IMR-90 (cell line): ENCODE results near the gene KCNE4. TPM values are rescaled to one million over a fixed set of nuclear protein-coding genes. Genes with fewer than 3 reads are reported as not detected.

Source experiments
- ATAC-seq: fragments of 200-7000 bp; cut with Tn5 transposase; 2 replicates; pipeline ENCODE4 v1.9.1; 2020; ENCODE audit warnings: low read depth, mild to moderate bottlenecking, moderate library complexity
- BruUV-seq: library from RNA; stranded (reverse); fragments of 400-500 nt; replicated peaks from 2 replicates; lab custom pipeline; 2021; lab: Mats Ljungman, UMichigan
- CTCF ChIA-PET: fragments of 300-600 bp; formaldehyde crosslinking; extraction: SDS; loops from one replicate; lab custom pipeline; 2021; ENCODE audit warnings: antibody characterized with exemption; lab: Yijun Ruan, JAX
- POLR2A ChIA-PET: fragments of 300-600 bp; sonication (Branson Sonifier 250); formaldehyde crosslinking; loops from one replicate; lab custom pipeline; 2022; ENCODE audit warnings: antibody characterized with exemption; ENCODE audit not compliant: unreplicated experiment; lab: Charles Lee
- DNase-seq: peaks from one replicate; pipeline ENCODE4 v3.0.0; 2013
- H2AFZ ChIP-seq: replicated peaks from 2 replicates; pipeline ENCODE3; 2013; ENCODE audit warnings: low read length, mild to moderate bottlenecking; ENCODE audit not compliant: poor library complexity
- H2AK5ac ChIP-seq: 2 replicates; pipeline ENCODE4 v1.6.1; 2013; ENCODE audit warnings: low read depth, low read length, inconsistent platforms
- H2AK9ac ChIP-seq: replicated peaks from 2 replicates; pipeline ENCODE3; 2013; ENCODE audit warnings: mild to moderate bottlenecking, low read depth, low read length, moderate library complexity; ENCODE audit not compliant: poor library complexity
- H2BK120ac ChIP-seq: 2 replicates; pipeline ENCODE4 v1.6.1; 2013; ENCODE audit warnings: low read depth, low read length, inconsistent platforms
- H2BK15ac ChIP-seq: 3 replicates; pipeline ENCODE4 v1.6.1; 2013; ENCODE audit warnings: low read depth, low read length, inconsistent platforms
- H2BK20ac ChIP-seq: 2 replicates; pipeline ENCODE4 v1.6.1; 2013; ENCODE audit warnings: low read depth, mild to moderate bottlenecking, inconsistent platforms, low read length, moderate library complexity
- H2BK5ac ChIP-seq: 2 replicates; pipeline ENCODE4 v1.6.1; 2013; ENCODE audit warnings: mild to moderate bottlenecking, low read depth, low read length, inconsistent platforms; ENCODE audit not compliant: poor library complexity, severe bottlenecking
- H3K14ac ChIP-seq: replicated peaks from 2 replicates; pipeline ENCODE4 v1.6.1; 2013; ENCODE audit warnings: low read depth, low read length, inconsistent platforms
- H3K18ac ChIP-seq: 2 replicates; pipeline ENCODE4 v1.6.1; 2013; ENCODE audit warnings: low read depth, low read length, control low read depth
- H3K23ac ChIP-seq: 2 replicates; pipeline ENCODE4 v1.6.1; 2013; ENCODE audit warnings: low read depth, low read length, inconsistent platforms
- H3K27ac ChIP-seq: 2 replicates; pipeline ENCODE4 v1.5.1; 2013; ENCODE audit warnings: mild to moderate bottlenecking, control low read depth, low read length; ENCODE audit not compliant: insufficient read depth
- H3K27me3 ChIP-seq: 2 replicates; pipeline ENCODE4 v1.6.1; 2013; ENCODE audit warnings: low read length; ENCODE audit not compliant: control insufficient read depth, insufficient read depth
- H3K36me3 ChIP-seq: 2 replicates; pipeline ENCODE4 v1.6.1; 2013; ENCODE audit warnings: low read length, mixed read lengths; ENCODE audit not compliant: control insufficient read depth, insufficient read depth
- H3K4ac ChIP-seq: 2 replicates; pipeline ENCODE4 v1.6.1; 2013; ENCODE audit warnings: low read depth, low read length, inconsistent platforms
- H3K4me1 ChIP-seq: 2 replicates; pipeline ENCODE4 v1.6.1; 2013; ENCODE audit warnings: low read length, mixed read lengths; ENCODE audit not compliant: control insufficient read depth, insufficient read depth
- H3K4me2 ChIP-seq: 2 replicates; pipeline ENCODE4 v1.6.1; 2013; ENCODE audit warnings: low read depth, mild to moderate bottlenecking, control low read depth, low read length, moderate library complexity
- H3K4me3 ChIP-seq: 2 replicates; pipeline ENCODE4 v1.5.1; 2013; ENCODE audit warnings: low read depth, mild to moderate bottlenecking, control low read depth, low read length, moderate library complexity; ENCODE audit not compliant: insufficient read depth
- H3K56ac ChIP-seq: 2 replicates; pipeline ENCODE4 v1.6.1; 2013; ENCODE audit warnings: low read length, inconsistent platforms; ENCODE audit not compliant: insufficient read depth; ENCODE audit errors: extremely low read depth
- H3K79me1 ChIP-seq, 2 experiments: 2 replicates each; pipeline ENCODE4 v1.6.1; 2013; ENCODE audit warnings: low read length in 2 of 2, inconsistent platforms in 1 of 2, low read depth in 1 of 2
- H3K9ac ChIP-seq: 2 replicates; pipeline ENCODE4 v1.6.1; 2013; ENCODE audit warnings: low read depth, low read length, control low read depth
- H3K9me1 ChIP-seq: 2 replicates; pipeline ENCODE4 v1.6.1; 2013; ENCODE audit warnings: low read length, inconsistent platforms; ENCODE audit not compliant: insufficient read depth
- H3K9me3 ChIP-seq: 2 replicates; pipeline ENCODE4 v1.6.1; 2013; ENCODE audit warnings: low read length; ENCODE audit not compliant: control insufficient read depth, insufficient read depth
- H4K20me1 ChIP-seq: 2 replicates; pipeline ENCODE4 v1.6.1; 2013; ENCODE audit warnings: low read length, inconsistent platforms; ENCODE audit not compliant: insufficient read depth
- H4K5ac ChIP-seq: 2 replicates; pipeline ENCODE4 v1.6.1; 2013; ENCODE audit warnings: mild to moderate bottlenecking, low read depth, low read length, control low read depth
- H4K8ac ChIP-seq, 2 experiments: 2 replicates each; pipeline ENCODE4 v1.6.1; 2013; ENCODE audit warnings: low read depth in 2 of 2, low read length in 2 of 2, control low read depth in 1 of 2, inconsistent platforms in 1 of 2
- H4K91ac ChIP-seq: 2 replicates; pipeline ENCODE4 v1.6.1; 2013; ENCODE audit warnings: low read depth, low read length, inconsistent platforms; ENCODE audit not compliant: insufficient read depth
- FOS ChIP-seq: fragments of 150-350 bp; IDR thresholded peaks from 2 replicates; pipeline ENCODE4 v1.6.1; 2016; ENCODE audit warnings: low read depth, low read length
- MAZ ChIP-seq: IDR thresholded peaks from 2 replicates; pipeline ENCODE4 v1.6.1; 2012; ENCODE audit warnings: low read depth, mild to moderate bottlenecking, low read length, improper control_type of control experiment, moderate library complexity, borderline replicate concordance
- dilution Hi-C: fragments of 300-500 bp; cut with HindIII; formaldehyde crosslinking; loops from one replicate; pipeline ENCODE4 v1.14.3; 2018; ENCODE audit warnings: low sequenced_read_pairs; ENCODE audit not compliant: unreplicated experiment
- in situ Hi-C: fragments of 300-500 bp; cut with MboI; formaldehyde crosslinking; loops from 3 replicates; pipeline ENCODE4 v1.14.3; 2019; ENCODE audit warnings: low sequenced_read_pairs, inconsistent platforms, mixed read lengths
- intact Hi-C: fragments of 100-400 bp; cut with micrococcal nuclease; formaldehyde crosslinking; loops from 2 replicates; pipeline ENCODE4 v1.10.0; 2022
- polyA plus RNA-seq, 3 experiments: library from polyadenylated mRNA; depleted of rRNA; stranded (reverse); fragments of >200 nt; gene quantifications; 2 replicates each; pipeline ENCODE4 v1.2.3, GENCODE V29; 2012; ENCODE audit warnings: low replicate concordance in 1 of 3
- total RNA-seq: library from RNA; depleted of rRNA; stranded (reverse); fragments of >200 nt; gene quantifications from 2 replicates; pipeline ENCODE4 v1.2.3, GENCODE V29; 2012

Gene KCNE4
- total and polyA plus RNA-seq, 2 of the 4 experiments (the other 2 are of a cell fraction): 6.6 to 6.8 TPM

GRCh38 chr2:223034221-223034975 is 17.6 kb upstream of the KCNE4 start:
- no peak overlapping the region for H3K4ac ChIP-seq
- H4K91ac ChIP-seq: peak overlapping the region; percentile 90; the same call in 1 of the 2 replicates
- no peak overlapping the region; the same call in 1 of the 2 replicates for H3K4me2 ChIP-seq
- no TSS peak for BruUV-seq
- H4K20me1 ChIP-seq: no peaks in the 10 kb centered on the region
- DNase-seq (no peak), ATAC-seq (peak; percentile 72)
- peaks cover 6% of the 10 kb centered on the region for H3K9me1 ChIP-seq
- peak overlapping the region; percentile 73; the same call in 1 of the 2 replicates for H3K14ac ChIP-seq
- no peak overlapping the region for H3K4me3 ChIP-seq
- in situ Hi-C loops: no loop called here
- no peak overlapping the region for H2AK5ac ChIP-seq
- H3K27me3 ChIP-seq: no peaks in the 10 kb centered on the region
- no peak overlapping the region for H4K5ac ChIP-seq
- intact Hi-C loops: no loop called here
- dilution Hi-C loops: no loop called here
- H2BK120ac ChIP-seq: peak overlapping the region; percentile 91; the same call in 1 of the 2 replicates
- no peak overlapping the region; the same call in 1 of the 2 replicates for H3K18ac ChIP-seq
- POLR2A ChIA-PET: no interaction called here
- TF ChIP-seq FOS (no peak), MAZ (no peak)
- no peak overlapping the region for H3K27ac ChIP-seq
- peak overlapping the region; percentile 63 for H2BK5ac ChIP-seq
- peaks cover 8% of the 10 kb centered on the region for H3K9me3 ChIP-seq
- peaks cover 4% of the 10 kb centered on the region for H3K4me1 ChIP-seq
- peak overlapping the region; percentile 97 for H2BK20ac ChIP-seq
- CTCF ChIA-PET: no interaction called here
- no peak overlapping the region for H2AFZ ChIP-seq
- no peak overlapping the region for H2AK9ac ChIP-seq
- H3K23ac ChIP-seq: no peak overlapping the region; the same call in 1 of the 2 replicates
- H4K8ac ChIP-seq: no peak overlapping the region
- no peak overlapping the region for H3K9ac ChIP-seq
- no peaks in the 10 kb centered on the region for H3K36me3 ChIP-seq
- no peaks in the 10 kb centered on the region for H3K79me1 ChIP-seq
- H3K56ac ChIP-seq: no peak overlapping the region
- H2BK15ac ChIP-seq: 0 out of 3 replicates have a peak overlapping the region, but pooled peaks have one; percentile 26
